Measurements from ENCODE around the gene LTN1. TPM values are rescaled to one million over a fixed set of nuclear protein-coding genes. Genes with fewer than 3 reads are reported as not detected.

Gene LTN1
- 18.5 and 24.5 TPM in 2 replicates for total RNA-seq

GRCh38 chr21:28992526-28993292 is at the start of gene LTN1:
TSS of gene LTN1 (minus strand) at chr21:28992877. CDS start at chr21:28992805, 72 bp downstream.

GRCh38 chr21:29024474-29025327 is 32.0 kb upstream of the LTN1 start, which contains the start of gene USP16:
TSS of gene USP16 (plus strand) at chr21:29024668. CDS start at chr21:29027914, 3,246 bp downstream.

Other genes with a start within 250 kb of the LTN1 start
- gene RWDD2B, start 26.5 kb upstream of the LTN1 start, total RNA-seq, result 24.5 and 32.6 TPM in 2 replicates
- gene USP16, start 31.8 kb upstream of the LTN1 start, total RNA-seq, result 26.8 and 38.1 TPM in 2 replicates
- gene CCT8, start 80.8 kb upstream of the LTN1 start, total RNA-seq, result 273 and 279 TPM in 2 replicates
- gene MAP3K7CL, start 137.8 kb upstream of the LTN1 start, total RNA-seq, result 7.8 and 23.6 TPM in 2 replicates